ENCODE measurements around the gene BOD1.

GRCh38 chr5:173568128-173568527 is 48.3 kb downstream of the BOD1 start:
- no peak for TF ChIP-seq CTCF (conservative IDR thresholded peaks at IDR 0.05 in 1 of 2, IDR thresholded peaks at IDR 0.05 in 1 of 2; ENCODE audit: low read depth in 1 of 2, low read length in 2 of 2)
- no peak for TF ChIP-seq EZH2 (IDR thresholded peaks at IDR 0.05; ENCODE audit: low read length, missing control alignments)
